ENCODE measurements around the gene SLC17A7. TPM values are rescaled to one million over a fixed set of nuclear protein-coding genes. Genes with fewer than 3 reads are reported as not detected.

SLC17A7 gene
- total and polyA plus RNA-seq, 2 of the 13 experiments (the other 11 are each of a cell fraction or from before 2014, with no cell fraction given), result 0.32 TPM; not detected in 1

GRCh38 chr19:49486710-49487276 is 45.5 kb upstream of the SLC17A7 start:
- Histone ChIP-seq H3K27ac (ENCODE audit: extremely low read length, insufficient read depth, low read length) (peak overlapping the region; percentile 70), H3K4me2 (ENCODE audit: low read depth, low read length) (peak overlapping the region; percentile 80), H3K27me3 (ENCODE audit: control insufficient read depth in 1 of 2, insufficient read depth in 2 of 2, low read length in 2 of 2) (peaks cover 0 to 3% of the 10 kb centered on the region in 2 experiments; a peak in 1 of 5 replicates), H3K9me3 (ENCODE audit: low read length) (no peaks in the 10 kb centered on the region), H3K4me3 (replicated peaks in 1 of 3; ENCODE audit: insufficient read depth in 1 of 3, low read depth in 2 of 3, low read length in 3 of 3) (peak overlapping the region in 2 of 3 experiments; percentile 50 to 63; a peak in 3 of 6 replicates), H3K36me3 (replicated peaks in 1 of 2; ENCODE audit: control insufficient read depth in 1 of 2, insufficient read depth in 2 of 2, low read length in 2 of 2) (peaks cover 19 to 29% of the 10 kb centered on the region in 2 experiments), H3K9ac (ENCODE audit: insufficient read depth, low read depth, low read length) (peak overlapping the region; percentile 82), H2AFZ (ENCODE audit: low read length) (no peak overlapping the region), H4K20me1 (ENCODE audit: insufficient read depth, low read length) (peaks cover 39% of the 10 kb centered on the region), H3K79me2 (ENCODE audit: insufficient read depth, low read length) (peaks cover 37% of the 10 kb centered on the region), H3K4me1 (ENCODE audit: insufficient read depth, low read length) (peaks cover 29% of the 10 kb centered on the region)
- ChIA-PET CTCF (ENCODE audit: low intra/inter-chr PET ratio, low total read pairs) (no interaction called here), POLR2A (interaction anchor here (1.4 to 1.6 kb wide), 3 partner anchors 8 to 16 kb away, joined by 3 to 13 read pairs (median 6); partner anchors contain the start of gene RPS11)
- no peak for DNase-seq (ENCODE audit: low spot score)
- FAIRE-seq, result no peak
- no peak for ATAC-seq
- intact Hi-C loops (cut with micrococcal nuclease; ENCODE audit: unreplicated experiment) (no loop called here), in situ Hi-C loops (cut with HindIII; ENCODE audit: extremely low pct_ligation_motif_present, low pct_unique_long_range_greater_than_20kb) (no loop called here)
- WGBS (ENCODE audit: low lambda C conversion rate), result 87% methylated on average over 15 of the region's 23 CpGs
- TSS peak; percentile 49 for BruUV-seq (replicated peaks)
- TF ChIP-seq ZNF230 (CRISPR knock-in tag; IDR thresholded peaks at IDR 0.05) (no peak), DZIP1 (CRISPR knock-in tag; IDR thresholded peaks at IDR 0.05) (no peak), ZFYVE20 (CRISPR knock-in tag; IDR thresholded peaks at IDR 0.05; ENCODE audit: borderline replicate concordance, low read depth) (no peak), TRAFD1 (CRISPR knock-in tag; IDR thresholded peaks at IDR 0.05; ENCODE audit: borderline replicate concordance) (no peak), CREM (IDR thresholded peaks at IDR 0.05) (no peak), CREM (CRISPR knock-in tag; IDR thresholded peaks at IDR 0.05) (no peak), HDAC1 (CRISPR knock-in tag; IDR thresholded peaks at IDR 0.05) (no peak), ZNF788 (CRISPR knock-in tag; IDR thresholded peaks at IDR 0.05; ENCODE audit: borderline replicate concordance) (no peak), ZNF280D (CRISPR knock-in tag; IDR thresholded peaks at IDR 0.05) (no peak), ZBTB49 (CRISPR knock-in tag; IDR thresholded peaks at IDR 0.05; ENCODE audit: borderline replicate concordance) (no peak), SOX6 (IDR thresholded peaks at IDR 0.05) (no peak), SOX6 (CRISPR knock-in tag; IDR thresholded peaks at IDR 0.05) (0 out of 2 replicates have a peak, but pooled peaks have one; percentile 22), WIZ (CRISPR knock-in tag; IDR thresholded peaks at IDR 0.05) (no peak)
